ENCODE measurements around the gene GPRC5A. TPM values are rescaled to one million over a fixed set of nuclear protein-coding genes. Genes with fewer than 3 reads are reported as not detected.
"Not testable (repeated sequence)": the region's sequence is repeated elsewhere in the genome, so short reads cannot be mapped to it uniquely, and the experiment has no call there.

GPRC5A gene, protein sequence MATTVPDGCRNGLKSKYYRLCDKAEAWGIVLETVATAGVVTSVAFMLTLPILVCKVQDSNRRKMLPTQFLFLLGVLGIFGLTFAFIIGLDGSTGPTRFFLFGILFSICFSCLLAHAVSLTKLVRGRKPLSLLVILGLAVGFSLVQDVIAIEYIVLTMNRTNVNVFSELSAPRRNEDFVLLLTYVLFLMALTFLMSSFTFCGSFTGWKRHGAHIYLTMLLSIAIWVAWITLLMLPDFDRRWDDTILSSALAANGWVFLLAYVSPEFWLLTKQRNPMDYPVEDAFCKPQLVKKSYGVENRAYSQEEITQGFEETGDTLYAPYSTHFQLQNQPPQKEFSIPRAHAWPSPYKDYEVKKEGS
- not detected for polyA plus RNA-seq (2013, experiment 1 of 4)
- 0.09 TPM for polyA plus RNA-seq (2013, experiment 2 of 4)
- 0.53 TPM for polyA plus RNA-seq (2013, experiment 3 of 4)
- 0.08 TPM for polyA plus RNA-seq (2013, experiment 4 of 4)

- H3K27me3 ChIP-seq (ENCODE audit: control insufficient read depth, insufficient read depth, low read length, poor library complexity, severe bottlenecking), result peaks cover 55% of the 10 kb centered on the region
- no peaks in the 10 kb centered on the region for H3K36me3 ChIP-seq (ENCODE audit: control insufficient read depth, insufficient read depth, low read length)
- peaks cover 10% of the 10 kb centered on the region for H3K4me1 ChIP-seq (ENCODE audit: control insufficient read depth, insufficient read depth, low read length)
- no peaks in the 10 kb centered on the region for H3K9me3 ChIP-seq (ENCODE audit: control insufficient read depth, low read length)
- no peak within 1 kb of the TSS for H3K27ac ChIP-seq (ENCODE audit: insufficient read depth, low read depth, low read length, poor library complexity, severe bottlenecking)
- 1 to 2% methylated on average over 50 of the region's 50 CpGs for WGBS, 2 experiments
- H3K4me3 ChIP-seq (ENCODE audit: insufficient read depth, low read depth, low read length), result peak within 1 kb of the TSS; percentile 41
These were observed at the start of gene GPRC5A for GRCh38 chr12:12891080-12891880. Gene GPRC5A (plus strand): TSS chr12:12891562. CDS start chr12:12908250, 16,688 bp downstream.

GRCh38 chr12:12845794-12846243 lies 45.5 kb upstream of the GPRC5A start:
- Histone ChIP-seq H3K27me3 (ENCODE audit: control insufficient read depth, insufficient read depth, low read length, poor library complexity, severe bottlenecking) (no peaks in the 10 kb centered on the region), H3K36me3 (ENCODE audit: control insufficient read depth, insufficient read depth, low read length) (no peaks in the 10 kb centered on the region), H3K4me3 (ENCODE audit: insufficient read depth, low read depth, low read length) (no peak overlapping the region), H3K9me3 (ENCODE audit: control insufficient read depth, low read length) (no peaks in the 10 kb centered on the region), H3K27ac (ENCODE audit: insufficient read depth, low read depth, low read length, poor library complexity, severe bottlenecking) (no peak overlapping the region), H3K4me1 (ENCODE audit: control insufficient read depth, insufficient read depth, low read length) (no peaks in the 10 kb centered on the region)
- 90 to 93% methylated on average over 4 of the region's 4 CpGs for WGBS, 2 experiments

- H3K4me1 ChIP-seq (ENCODE audit: control insufficient read depth, insufficient read depth, low read length); H3K9me3 ChIP-seq (ENCODE audit: control insufficient read depth, low read length); H3K4me3 ChIP-seq (ENCODE audit: insufficient read depth, low read depth, low read length); H3K27me3 ChIP-seq (ENCODE audit: control insufficient read depth, insufficient read depth, low read length, poor library complexity, severe bottlenecking); H3K27ac ChIP-seq (ENCODE audit: insufficient read depth, low read depth, low read length, poor library complexity, severe bottlenecking); H3K36me3 ChIP-seq (ENCODE audit: control insufficient read depth, insufficient read depth, low read length): not testable (repeated sequence)
- 89 to 94% methylated on average over 3 of the region's 3 CpGs for WGBS, 2 experiments
These were observed 44.6 kb upstream of the GPRC5A start for GRCh38 chr12:12846780-12847179.

- H3K36me3 ChIP-seq (ENCODE audit: control insufficient read depth, insufficient read depth, low read length), result no peaks in the 10 kb centered on the region
- 100% methylated on average over 1 of the region's 3 CpGs; no CpG with 5 or more reads in 1 of the 2 experiments for WGBS, 2 experiments
- H3K4me1 ChIP-seq (ENCODE audit: control insufficient read depth, insufficient read depth, low read length), result no peaks in the 10 kb centered on the region
- no peaks in the 10 kb centered on the region for H3K9me3 ChIP-seq (ENCODE audit: control insufficient read depth, low read length)
- H3K27me3 ChIP-seq (ENCODE audit: control insufficient read depth, insufficient read depth, low read length, poor library complexity, severe bottlenecking), result no peaks in the 10 kb centered on the region
- H3K27ac ChIP-seq (ENCODE audit: insufficient read depth, low read depth, low read length, poor library complexity, severe bottlenecking), result no peak overlapping the region
- no peak overlapping the region for H3K4me3 ChIP-seq (ENCODE audit: insufficient read depth, low read depth, low read length)
These were observed 37.9 kb upstream of the GPRC5A start for GRCh38 chr12:12853435-12853834.

GRCh38 chr12:12859690-12860089 lies 31.7 kb upstream of the GPRC5A start:
- 80 to 93% methylated on average over 1 of the region's 1 CpG for WGBS, 2 experiments

DNA sequence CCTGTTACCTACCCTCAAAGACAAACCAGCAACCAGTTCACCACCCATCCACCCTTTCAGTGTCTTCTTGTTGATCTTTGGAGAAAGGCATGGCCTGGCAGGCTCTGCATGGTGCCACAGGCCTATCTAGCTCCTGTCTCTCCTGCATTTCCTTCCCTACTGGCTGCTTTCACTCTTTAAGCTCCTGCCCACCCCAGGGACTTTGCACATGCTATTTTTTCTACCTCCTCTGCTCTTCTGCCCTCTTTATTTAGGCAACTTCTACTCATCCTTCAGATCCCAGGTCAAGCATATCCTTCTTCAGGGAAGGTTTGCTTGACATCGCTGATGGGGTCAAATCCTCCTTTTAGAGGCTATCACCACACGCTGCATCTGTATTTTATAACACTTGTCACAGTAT lies 27.1 kb upstream of the GPRC5A start:
- Histone ChIP-seq H3K4me3 (ENCODE audit: insufficient read depth, low read depth, low read length) (no peak overlapping the region), H3K9me3 (ENCODE audit: control insufficient read depth, low read length) (no peaks in the 10 kb centered on the region), H3K27me3 (ENCODE audit: control insufficient read depth, insufficient read depth, low read length, poor library complexity, severe bottlenecking) (no peaks in the 10 kb centered on the region), H3K27ac (ENCODE audit: insufficient read depth, low read depth, low read length, poor library complexity, severe bottlenecking) (no peak overlapping the region), H3K36me3 (ENCODE audit: control insufficient read depth, insufficient read depth, low read length) (no peaks in the 10 kb centered on the region), H3K4me1 (ENCODE audit: control insufficient read depth, insufficient read depth, low read length) (no peaks in the 10 kb centered on the region)
- WGBS, 2 experiments, result 90 to 92% methylated on average over 1 to 2 of the region's 2 CpGs

More at GRCh38 chr12:12859690-12860089, 31.7 kb upstream of the GPRC5A start:
- H3K4me1 ChIP-seq (ENCODE audit: control insufficient read depth, insufficient read depth, low read length), result no peaks in the 10 kb centered on the region
- H3K27ac ChIP-seq (ENCODE audit: insufficient read depth, low read depth, low read length, poor library complexity, severe bottlenecking), result no peak overlapping the region
- H3K27me3 ChIP-seq (ENCODE audit: control insufficient read depth, insufficient read depth, low read length, poor library complexity, severe bottlenecking), result no peaks in the 10 kb centered on the region
- no peak overlapping the region for H3K4me3 ChIP-seq (ENCODE audit: insufficient read depth, low read depth, low read length)
- H3K9me3 ChIP-seq (ENCODE audit: control insufficient read depth, low read length), result no peaks in the 10 kb centered on the region
- H3K36me3 ChIP-seq (ENCODE audit: control insufficient read depth, insufficient read depth, low read length), result no peaks in the 10 kb centered on the region

- no peak overlapping the region for H3K27ac ChIP-seq (ENCODE audit: insufficient read depth, low read depth, low read length, poor library complexity, severe bottlenecking)
- H3K36me3 ChIP-seq (ENCODE audit: control insufficient read depth, insufficient read depth, low read length), result no peaks in the 10 kb centered on the region
- H3K4me1 ChIP-seq (ENCODE audit: control insufficient read depth, insufficient read depth, low read length), result no peaks in the 10 kb centered on the region
- H3K4me3 ChIP-seq (ENCODE audit: insufficient read depth, low read depth, low read length), result no peak overlapping the region
- H3K9me3 ChIP-seq (ENCODE audit: control insufficient read depth, low read length), result no peaks in the 10 kb centered on the region
- no peaks in the 10 kb centered on the region for H3K27me3 ChIP-seq (ENCODE audit: control insufficient read depth, insufficient read depth, low read length, poor library complexity, severe bottlenecking)
- 80 to 87% methylated on average over 3 of the region's 3 CpGs for WGBS, 2 experiments
These were observed 22.7 kb upstream of the GPRC5A start for GRCh38 chr12:12868477-12869235.

- Histone ChIP-seq H3K27me3 (ENCODE audit: control insufficient read depth, insufficient read depth, low read length, poor library complexity, severe bottlenecking) (no peaks in the 10 kb centered on the region), H3K36me3 (ENCODE audit: control insufficient read depth, insufficient read depth, low read length) (no peaks in the 10 kb centered on the region), H3K9me3 (ENCODE audit: control insufficient read depth, low read length) (no peaks in the 10 kb centered on the region), H3K4me1 (ENCODE audit: control insufficient read depth, insufficient read depth, low read length) (peaks cover 6% of the 10 kb centered on the region), H3K27ac (ENCODE audit: insufficient read depth, low read depth, low read length, poor library complexity, severe bottlenecking) (no peak overlapping the region), H3K4me3 (ENCODE audit: insufficient read depth, low read depth, low read length) (no peak overlapping the region)
- 91 to 94% methylated on average over 7 of the region's 7 CpGs for WGBS, 2 experiments
These were observed 20.9 kb upstream of the GPRC5A start for GRCh38 chr12:12870465-12870864.

DNA sequence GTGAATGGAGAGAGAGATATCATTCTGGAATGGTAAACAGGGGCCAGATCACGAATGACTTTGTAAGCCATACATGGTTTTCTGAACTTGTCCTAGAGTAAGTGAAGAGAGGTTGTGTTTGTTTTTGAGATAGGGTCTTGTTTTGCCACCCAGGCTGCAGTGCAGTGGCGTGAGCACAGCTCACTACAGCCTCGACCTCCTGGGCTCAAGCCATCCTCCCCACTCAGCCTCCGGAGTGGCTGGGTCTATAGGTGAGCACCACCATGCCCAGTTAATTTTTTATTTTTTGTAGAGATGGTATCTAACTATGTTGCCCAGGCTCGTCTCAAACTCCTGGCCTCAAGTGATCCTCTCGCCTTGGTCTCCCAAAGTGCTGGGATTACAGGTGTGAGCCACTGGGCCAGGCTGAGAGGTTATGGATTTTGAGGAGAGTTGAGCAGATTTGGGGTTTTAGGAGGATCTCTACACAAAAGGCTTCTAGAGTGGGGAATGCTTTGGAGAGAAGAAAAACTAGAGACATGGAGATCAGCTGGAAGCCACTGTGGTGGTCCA lies 19.7 kb upstream of the GPRC5A start:
- no peaks in the 10 kb centered on the region for H3K9me3 ChIP-seq (ENCODE audit: control insufficient read depth, low read length)
- no peaks in the 10 kb centered on the region for H3K36me3 ChIP-seq (ENCODE audit: control insufficient read depth, insufficient read depth, low read length)
- no peak overlapping the region for H3K27ac ChIP-seq (ENCODE audit: insufficient read depth, low read depth, low read length, poor library complexity, severe bottlenecking)
- H3K27me3 ChIP-seq (ENCODE audit: control insufficient read depth, insufficient read depth, low read length, poor library complexity, severe bottlenecking), result no peaks in the 10 kb centered on the region
- H3K4me3 ChIP-seq (ENCODE audit: insufficient read depth, low read depth, low read length), result no peak overlapping the region
- H3K4me1 ChIP-seq (ENCODE audit: control insufficient read depth, insufficient read depth, low read length), result peaks cover 6% of the 10 kb centered on the region
- 94% methylated on average over 6 of the region's 6 CpGs for WGBS, 2 experiments

Data from ectodermal cell (in vitro differentiated cells).